SK-N-SH (cell line): ENCODE data around the gene MMP23B. TPM values are rescaled to one million over a fixed set of nuclear protein-coding genes. Genes with fewer than 3 reads are reported as not detected.

ENCODE experiments used
- CTCF ChIA-PET: fragments of 300-600, 350-600 bp; formaldehyde crosslinking; extraction: SDS; loops from one replicate; lab custom pipeline; 2021; lab: Yijun Ruan, JAX
- POLR2A ChIA-PET: fragments of 350-600 bp; sonication (Branson Sonifier 250); formaldehyde crosslinking; extraction: SDS; loops from one replicate; lab custom pipeline; 2020; ENCODE audit warnings: antibody characterized with exemption, inconsistent platforms; lab: Yijun Ruan, JAX
- DNase-seq: peaks from one replicate; pipeline ENCODE4 v3.0.0; 2012
- H2AFZ ChIP-seq: fragments of 200-600 bp; sonication (generic); 2 replicates; pipeline ENCODE4 v1.8.1; 2016; ENCODE audit warnings: antibody characterized with exemption, mild to moderate bottlenecking, low read depth
- H3F3A ChIP-seq: fragments of 200-600 bp; sonication (generic); replicated peaks from 2 replicates; pipeline ENCODE3; 2016; ENCODE audit warnings: antibody characterized with exemption, mild to moderate bottlenecking; ENCODE audit not compliant: insufficient read depth
- H3K27ac ChIP-seq, 2 experiments: fragments of 200-500 bp in 1 of 2; fragments of 200-600 bp in 1 of 2; sonication (Bioruptor generic) in 1 of 2; sonication (generic), shearing (Covaris generic) in 1 of 2; 2 replicates each; pipeline versions ENCODE4 v1.5.1 to v1.6.1; 2014 to 2016; ENCODE audit warnings: low read depth in 2 of 2, inconsistent platforms in 1 of 2, low read length in 1 of 2, mild to moderate bottlenecking in 1 of 2, mixed read lengths in 1 of 2
- H3K27me3 ChIP-seq: fragments of 200-600 bp; sonication (generic), shearing (Covaris generic); 2 replicates; pipeline ENCODE4 v1.6.1; 2016; ENCODE audit warnings: mixed run types; ENCODE audit not compliant: insufficient read depth
- H3K36me3 ChIP-seq, 2 experiments: fragments of 200-500 bp in 1 of 2; fragments of 200-600 bp in 1 of 2; sonication (Bioruptor generic) in 1 of 2; sonication (generic) in 1 of 2; replicated peaks in 1 of 2; 2 replicates each; pipeline versions ENCODE3 to v1.5.1; 2014 to 2016; ENCODE audit warnings: low read length in 1 of 2, mild to moderate bottlenecking in 1 of 2; ENCODE audit not compliant: insufficient read depth in 2 of 2, control insufficient read depth in 1 of 2
- H3K4me1 ChIP-seq, 2 experiments: fragments of 200-500 bp in 1 of 2; fragments of 200-600 bp in 1 of 2; sonication (Bioruptor generic) in 1 of 2; sonication (generic), shearing (Covaris generic) in 1 of 2; 2 replicates each; pipeline versions ENCODE4 v1.5.1 to v1.6.1; 2014 to 2016; ENCODE audit warnings: low read depth in 1 of 2, low read length in 1 of 2, mixed run types in 1 of 2; ENCODE audit not compliant: insufficient read depth in 2 of 2, control insufficient read depth in 1 of 2
- H3K4me2 ChIP-seq: fragments of 200-600 bp; sonication (generic), shearing (Covaris generic); 2 replicates; pipeline ENCODE4 v1.6.1; 2017; ENCODE audit warnings: mixed run types
- H3K4me3 ChIP-seq, 2 experiments: fragments of 200-500 bp in 1 of 2; fragments of 200-600 bp in 1 of 2; sonication (Bioruptor generic) in 1 of 2; sonication (generic), shearing (Covaris generic) in 1 of 2; 2 replicates each; pipeline versions ENCODE4 v1.5.1 to v1.8.1; 2014 to 2016; ENCODE audit warnings: low read depth in 2 of 2, inconsistent platforms in 1 of 2, low read length in 1 of 2, mild to moderate bottlenecking in 1 of 2, mixed read lengths in 1 of 2, moderate library complexity in 1 of 2
- H3K79me2 ChIP-seq: fragments of 200-600 bp; sonication (generic); 2 replicates; pipeline ENCODE4 v1.8.1; 2017; ENCODE audit warnings: mild to moderate bottlenecking; ENCODE audit not compliant: insufficient read depth
- H3K9ac ChIP-seq: fragments of 200-600 bp; sonication (generic); 2 replicates; pipeline ENCODE4 v1.6.1; 2017; ENCODE audit warnings: mixed run types
- H3K9me2 ChIP-seq: fragments of 200-600 bp; sonication (generic); 2 replicates; pipeline ENCODE4 v1.6.1; 2017; ENCODE audit warnings: mixed run types
- H3K9me3 ChIP-seq: fragments of 200-600 bp; sonication (generic); 2 replicates; pipeline ENCODE4 v1.6.1; 2017; ENCODE audit warnings: mixed run types, mild to moderate bottlenecking, moderate library complexity
- H4K20me1 ChIP-seq: fragments of 200-600 bp; sonication (generic); 2 replicates; pipeline ENCODE4 v1.6.1; 2017; ENCODE audit warnings: mild to moderate bottlenecking, mixed run types; ENCODE audit not compliant: insufficient read depth
- CHD2 ChIP-seq: fragments of 150-350 bp; IDR thresholded peaks from 2 replicates; pipeline ENCODE4 v1.6.1; 2018; ENCODE audit warnings: low read length; ENCODE audit not compliant: partially characterized antibody
- EP300 ChIP-seq, 2 experiments: IDR thresholded peaks; 2 replicates each; pipeline versions ENCODE4 v1.4.0 to v1.6.1; 2012; ENCODE audit warnings: borderline replicate concordance in 1 of 2, low read depth in 1 of 2, low read length in 1 of 2
- FOSL2 ChIP-seq: IDR thresholded peaks from 2 replicates; pipeline ENCODE4 v1.4.0; 2012; ENCODE audit warnings: low read depth, mild to moderate bottlenecking, moderate library complexity, borderline replicate concordance
- GATA2 ChIP-seq: sonication (generic); formaldehyde crosslinking; IDR thresholded peaks from 2 replicates; pipeline ENCODE4 v1.5.0; 2020; ENCODE audit warnings: mild to moderate bottlenecking, missing genetic modification reagents
- RAD21 ChIP-seq: IDR thresholded peaks from 2 replicates; pipeline ENCODE4 v1.6.1; 2012; ENCODE audit warnings: mild to moderate bottlenecking, low read length
- SIN3A ChIP-seq: IDR thresholded peaks from 2 replicates; pipeline ENCODE4 v1.6.1; 2012; ENCODE audit warnings: low read depth, mild to moderate bottlenecking, low read length, moderate library complexity, borderline replicate concordance
- SMC3 ChIP-seq: IDR thresholded peaks from 2 replicates; pipeline ENCODE4 v1.6.1; 2012; ENCODE audit warnings: low read depth, low read length, improper control_type of control experiment
- TAF1 ChIP-seq: IDR thresholded peaks from 2 replicates; pipeline ENCODE4 v1.6.1; 2012; ENCODE audit warnings: low read depth, mild to moderate bottlenecking, low read length, moderate library complexity, borderline replicate concordance
- WGBS: methylation state at CpG from one replicate; pipeline ENCODE4 v1.1.6; 2017; ENCODE audit warnings: low lambda C conversion rate; 5-methylcytosine and 5-hydroxymethylcytosine counted together
- polyA plus RNA-seq, 3 experiments: library from polyadenylated mRNA; depleted of rRNA; stranded (reverse); fragments of >200 nt; gene quantifications; 2 replicates each; pipeline ENCODE4 v1.2.3, GENCODE V29; 2012
- TF ChIP-seq, protein P1 (sequence below): IDR thresholded peaks from 2 replicates; pipeline ENCODE4 v1.4.0; 2012; ENCODE audit warnings: low read depth, borderline replicate concordance
- TF ChIP-seq, protein P2 (sequence below): IDR thresholded peaks from 2 replicates; pipeline ENCODE4 v1.6.1; 2012; ENCODE audit warnings: mild to moderate bottlenecking, low read depth, low read length, moderate library complexity
- TF ChIP-seq, protein P3 (sequence below): IDR thresholded peaks from 2 replicates; pipeline ENCODE4; 2012

The MMP23B gene
- polyA plus RNA-seq, 1 of the 3 experiments (the other 2 are of a cell fraction) = 1.2 TPM

DNA sequence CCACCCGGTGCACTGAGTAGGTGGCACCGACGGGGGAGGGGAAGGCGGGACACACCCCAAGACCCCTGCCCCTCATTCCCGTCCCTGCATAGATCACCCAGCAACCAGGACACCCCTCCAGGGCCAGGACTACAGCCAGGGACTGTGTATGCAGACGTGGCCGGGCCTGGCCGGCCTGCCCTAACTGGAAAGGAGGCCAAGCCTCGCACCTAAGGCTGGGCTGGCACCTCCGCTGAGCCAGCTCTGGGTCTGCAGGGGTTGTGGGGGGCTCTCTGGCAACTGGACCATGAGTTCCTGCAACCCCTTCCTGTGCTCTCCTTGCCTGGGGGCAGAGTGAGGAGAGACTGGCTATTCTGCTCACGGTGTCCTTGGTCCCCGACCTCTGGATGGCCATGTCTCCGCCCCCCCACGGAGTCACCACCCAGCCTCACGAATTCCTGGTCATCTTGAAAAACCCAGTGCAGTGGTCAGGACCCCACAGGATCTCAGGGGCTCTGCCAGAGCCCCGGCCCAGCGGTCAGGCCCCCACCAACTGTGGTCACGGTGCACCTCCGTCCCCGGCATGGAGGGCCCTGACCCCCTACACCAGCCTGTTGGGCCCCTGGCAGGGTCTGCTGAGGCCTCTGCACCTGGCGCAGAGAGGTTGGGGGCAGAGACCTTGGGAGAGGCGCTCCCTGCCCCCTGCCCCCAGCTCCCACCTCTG lies 31.0 kb upstream of the MMP23B start (continued):
- TF ChIP-seq, protein P1, sequence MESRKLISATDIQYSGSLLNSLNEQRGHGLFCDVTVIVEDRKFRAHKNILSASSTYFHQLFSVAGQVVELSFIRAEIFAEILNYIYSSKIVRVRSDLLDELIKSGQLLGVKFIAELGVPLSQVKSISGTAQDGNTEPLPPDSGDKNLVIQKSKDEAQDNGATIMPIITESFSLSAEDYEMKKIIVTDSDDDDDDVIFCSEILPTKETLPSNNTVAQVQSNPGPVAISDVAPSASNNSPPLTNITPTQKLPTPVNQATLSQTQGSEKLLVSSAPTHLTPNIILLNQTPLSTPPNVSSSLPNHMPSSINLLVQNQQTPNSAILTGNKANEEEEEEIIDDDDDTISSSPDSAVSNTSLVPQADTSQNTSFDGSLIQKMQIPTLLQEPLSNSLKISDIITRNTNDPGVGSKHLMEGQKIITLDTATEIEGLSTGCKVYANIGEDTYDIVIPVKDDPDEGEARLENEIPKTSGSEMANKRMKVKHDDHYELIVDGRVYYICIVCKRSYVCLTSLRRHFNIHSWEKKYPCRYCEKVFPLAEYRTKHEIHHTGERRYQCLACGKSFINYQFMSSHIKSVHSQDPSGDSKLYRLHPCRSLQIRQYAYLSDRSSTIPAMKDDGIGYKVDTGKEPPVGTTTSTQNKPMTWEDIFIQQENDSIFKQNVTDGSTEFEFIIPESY = no peak
- TF ChIP-seq SMC3 (no peak), CHD2 (no peak), EP300 (IDR thresholded peaks at IDR 0.05; ENCODE audit: borderline replicate concordance in 1 of 2, low read depth in 1 of 2, low read length in 1 of 2) (no peak)
- TF ChIP-seq, protein P2, sequence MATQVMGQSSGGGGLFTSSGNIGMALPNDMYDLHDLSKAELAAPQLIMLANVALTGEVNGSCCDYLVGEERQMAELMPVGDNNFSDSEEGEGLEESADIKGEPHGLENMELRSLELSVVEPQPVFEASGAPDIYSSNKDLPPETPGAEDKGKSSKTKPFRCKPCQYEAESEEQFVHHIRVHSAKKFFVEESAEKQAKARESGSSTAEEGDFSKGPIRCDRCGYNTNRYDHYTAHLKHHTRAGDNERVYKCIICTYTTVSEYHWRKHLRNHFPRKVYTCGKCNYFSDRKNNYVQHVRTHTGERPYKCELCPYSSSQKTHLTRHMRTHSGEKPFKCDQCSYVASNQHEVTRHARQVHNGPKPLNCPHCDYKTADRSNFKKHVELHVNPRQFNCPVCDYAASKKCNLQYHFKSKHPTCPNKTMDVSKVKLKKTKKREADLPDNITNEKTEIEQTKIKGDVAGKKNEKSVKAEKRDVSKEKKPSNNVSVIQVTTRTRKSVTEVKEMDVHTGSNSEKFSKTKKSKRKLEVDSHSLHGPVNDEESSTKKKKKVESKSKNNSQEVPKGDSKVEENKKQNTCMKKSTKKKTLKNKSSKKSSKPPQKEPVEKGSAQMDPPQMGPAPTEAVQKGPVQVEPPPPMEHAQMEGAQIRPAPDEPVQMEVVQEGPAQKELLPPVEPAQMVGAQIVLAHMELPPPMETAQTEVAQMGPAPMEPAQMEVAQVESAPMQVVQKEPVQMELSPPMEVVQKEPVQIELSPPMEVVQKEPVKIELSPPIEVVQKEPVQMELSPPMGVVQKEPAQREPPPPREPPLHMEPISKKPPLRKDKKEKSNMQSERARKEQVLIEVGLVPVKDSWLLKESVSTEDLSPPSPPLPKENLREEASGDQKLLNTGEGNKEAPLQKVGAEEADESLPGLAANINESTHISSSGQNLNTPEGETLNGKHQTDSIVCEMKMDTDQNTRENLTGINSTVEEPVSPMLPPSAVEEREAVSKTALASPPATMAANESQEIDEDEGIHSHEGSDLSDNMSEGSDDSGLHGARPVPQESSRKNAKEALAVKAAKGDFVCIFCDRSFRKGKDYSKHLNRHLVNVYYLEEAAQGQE = no peak
- TF ChIP-seq, protein P3, sequence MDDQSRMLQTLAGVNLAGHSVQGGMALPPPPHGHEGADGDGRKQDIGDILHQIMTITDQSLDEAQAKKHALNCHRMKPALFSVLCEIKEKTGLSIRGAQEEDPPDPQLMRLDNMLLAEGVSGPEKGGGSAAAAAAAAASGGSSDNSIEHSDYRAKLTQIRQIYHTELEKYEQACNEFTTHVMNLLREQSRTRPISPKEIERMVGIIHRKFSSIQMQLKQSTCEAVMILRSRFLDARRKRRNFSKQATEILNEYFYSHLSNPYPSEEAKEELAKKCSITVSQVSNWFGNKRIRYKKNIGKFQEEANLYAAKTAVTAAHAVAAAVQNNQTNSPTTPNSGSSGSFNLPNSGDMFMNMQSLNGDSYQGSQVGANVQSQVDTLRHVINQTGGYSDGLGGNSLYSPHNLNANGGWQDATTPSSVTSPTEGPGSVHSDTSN = no peak

DNA sequence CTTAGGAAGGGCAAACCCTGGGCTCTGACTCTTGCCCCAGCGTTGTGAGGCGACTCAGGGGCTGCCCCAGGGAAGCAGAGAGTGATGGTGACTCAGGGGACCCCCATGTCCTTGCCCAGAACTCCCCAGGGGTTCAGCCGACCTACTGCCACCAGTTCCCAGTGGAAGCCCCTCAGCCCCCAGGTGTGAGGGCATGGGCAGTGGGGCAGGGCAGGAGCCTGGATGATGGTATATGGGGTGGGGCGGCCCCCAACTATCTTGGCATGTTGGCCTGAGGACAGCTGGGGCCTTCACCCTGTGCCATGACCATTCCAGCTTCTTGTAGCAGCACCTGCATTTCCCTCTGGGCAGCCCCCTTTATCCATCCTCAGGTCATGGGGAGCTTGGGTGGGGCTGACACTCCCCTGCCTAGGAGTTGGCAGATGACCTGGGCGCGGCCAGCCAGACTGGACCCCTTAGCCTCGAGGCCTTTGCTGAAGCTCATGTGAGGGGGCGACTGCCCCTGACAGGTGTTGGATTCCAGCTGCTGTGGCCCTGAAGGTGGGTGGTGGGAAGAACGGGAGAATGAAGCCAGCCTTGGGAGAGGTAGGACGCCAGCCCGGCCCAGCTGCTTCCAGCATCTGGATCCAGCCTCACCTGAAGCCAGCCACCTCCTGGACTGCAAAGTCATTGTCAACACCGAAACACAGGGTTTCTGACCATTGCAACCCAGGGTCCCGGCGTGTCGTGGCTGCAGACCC lies 30.2 kb upstream of the MMP23B start:
- Histone ChIP-seq H3K9ac (no peak overlapping the region), H3K27me3 (no peaks in the 10 kb centered on the region), H3K9me2 (no peaks in the 10 kb centered on the region), H3K9me3 (no peaks in the 10 kb centered on the region), H3K4me3 (no peak overlapping the region), H3K79me2 (no peaks in the 10 kb centered on the region), H3K4me1 (peaks cover 0 to 22% of the 10 kb centered on the region in 2 experiments; a peak in 1 of 4 replicates), H3K27ac (no peak overlapping the region), H3F3A (no peaks in the 10 kb centered on the region), H4K20me1 (no peaks in the 10 kb centered on the region; the same call in 1 of the 2 replicates), H2AFZ (no peak overlapping the region), H3K36me3 (no peaks in the 10 kb centered on the region), H3K4me2 (no peak overlapping the region)
- TF ChIP-seq FOSL2 (no peak), RAD21 (no peak), SIN3A (no peak), TAF1 (no peak), GATA2 (no peak)
- WGBS = 78% methylated on average over 8 of the region's 15 CpGs
- ChIA-PET CTCF (no interaction called here), POLR2A (no interaction called here)
- DNase-seq = no peak
